Parathyroid adenoma (tissue), 2 donors: ENCODE results near the gene APBA2.

Experiments
- H2AFZ ChIP-seq: fragments of 300-600 bp; sonication (generic); one replicate; pipeline ENCODE4 v1.7.0; 2017; ENCODE audit warnings: antibody characterized with exemption, mild to moderate bottlenecking
- H3K27ac ChIP-seq: fragments of 300-600 bp; sonication (generic); one replicate; pipeline ENCODE4 v1.7.0; 2017
- H3K27me3 ChIP-seq: fragments of 300-600 bp; sonication (generic); one replicate; pipeline ENCODE4 v1.7.0; 2017; ENCODE audit warnings: low read length; ENCODE audit not compliant: control insufficient read depth, insufficient read depth
- H3K36me3 ChIP-seq: fragments of 300-600 bp; sonication (generic); one replicate; pipeline ENCODE4 v1.7.0; 2017; ENCODE audit warnings: low read length; ENCODE audit not compliant: control insufficient read depth, insufficient read depth
- H3K4me1 ChIP-seq: fragments of 300-600 bp; sonication (generic); one replicate; pipeline ENCODE4 v1.7.0; 2017; ENCODE audit warnings: control low read depth
- H3K4me2 ChIP-seq: fragments of 300-600 bp; sonication (generic); one replicate; pipeline ENCODE4 v1.7.0; 2017; ENCODE audit warnings: low read length
- H3K4me3 ChIP-seq: fragments of 300-600 bp; sonication (generic); one replicate; pipeline ENCODE4 v1.7.0; 2017; ENCODE audit warnings: low read depth, low read length
- H3K79me2 ChIP-seq: fragments of 300-600 bp; sonication (generic); one replicate; pipeline ENCODE4 v1.7.0; 2017; ENCODE audit warnings: control low read depth
- H3K9ac ChIP-seq: fragments of 300-600 bp; sonication (generic); one replicate; pipeline ENCODE4 v1.7.0; 2017; ENCODE audit warnings: mild to moderate bottlenecking
- H3K9me3 ChIP-seq: fragments of 300-600 bp; sonication (generic); one replicate; pipeline ENCODE4 v1.7.0; 2017; ENCODE audit warnings: low read length; ENCODE audit not compliant: control insufficient read depth
- CTCF ChIP-seq: fragments of 300-600 bp; sonication (generic); IDR thresholded peaks from one replicate; pipeline ENCODE4 v1.7.0; 2017; ENCODE audit warnings: antibody characterized with exemption, mild to moderate bottlenecking
- donor health status: primary hyperparathyroidism.

The APBA2 gene

GRCh38 chr15:28930476-28931291, 44.9 kb downstream of the APBA2 start:
- H3K4me3 ChIP-seq: no peak overlapping the region
- no peak overlapping the region for H3K9ac ChIP-seq
- H3K27ac ChIP-seq: no peak overlapping the region
- H3K79me2 ChIP-seq: peaks cover 2% of the 10 kb centered on the region
- H2AFZ ChIP-seq: no peak overlapping the region
- TF ChIP-seq CTCF: no peak
- no peaks in the 10 kb centered on the region for H3K27me3 ChIP-seq
- H3K36me3 ChIP-seq: no peaks in the 10 kb centered on the region
- H3K4me2 ChIP-seq: no peak overlapping the region
- no peaks in the 10 kb centered on the region for H3K4me1 ChIP-seq
- H3K9me3 ChIP-seq: no peaks in the 10 kb centered on the region

- Histone ChIP-seq H3K9me3 (no peaks in the 10 kb centered on the region), H3K9ac (no peak overlapping the region), H3K4me2 (no peak overlapping the region), H3K4me3 (no peak overlapping the region), H2AFZ (no peak overlapping the region), H3K27ac (no peak overlapping the region), H3K27me3 (no peaks in the 10 kb centered on the region), H3K4me1 (no peaks in the 10 kb centered on the region), H3K36me3 (no peaks in the 10 kb centered on the region), H3K79me2 (peaks cover 2% of the 10 kb centered on the region)
- TF ChIP-seq CTCF: no peak
These were observed 46.1 kb downstream of the APBA2 start for GRCh38 chr15:28931828-28932227.

- Histone ChIP-seq H2AFZ (no peak overlapping the region), H3K79me2 (no peaks in the 10 kb centered on the region), H3K4me1 (no peaks in the 10 kb centered on the region), H3K9ac (no peak overlapping the region), H3K36me3 (no peaks in the 10 kb centered on the region), H3K9me3 (no peaks in the 10 kb centered on the region), H3K27ac (no peak overlapping the region), H3K4me3 (no peak overlapping the region), H3K27me3 (no peaks in the 10 kb centered on the region), H3K4me2 (no peak overlapping the region)
- no peak for TF ChIP-seq CTCF
These were observed 46.6 kb downstream of the APBA2 start for GRCh38 chr15:28932361-28932760.

- no peak overlapping the region for H3K4me3 ChIP-seq
- no peak for TF ChIP-seq CTCF
- H2AFZ ChIP-seq: no peak overlapping the region
- H3K79me2 ChIP-seq: no peaks in the 10 kb centered on the region
- no peaks in the 10 kb centered on the region for H3K9me3 ChIP-seq
- H3K27me3 ChIP-seq: no peaks in the 10 kb centered on the region
- H3K27ac ChIP-seq: no peak overlapping the region
- no peak overlapping the region for H3K4me2 ChIP-seq
- no peaks in the 10 kb centered on the region for H3K36me3 ChIP-seq
- no peaks in the 10 kb centered on the region for H3K4me1 ChIP-seq
- H3K9ac ChIP-seq: no peak overlapping the region
These were observed 48.1 kb downstream of the APBA2 start for GRCh38 chr15:28933710-28934445.
